K562 (cell line): ENCODE measurements around the gene RIPK4. TPM values are rescaled to one million over a fixed set of nuclear protein-coding genes. Genes with fewer than 3 reads are reported as not detected.

Source experiments
- ATAC-seq: fragments of 200-7000 bp; cut with Tn5 transposase; 3 replicates; pipeline ENCODE4 v1.9.1; 2020; ENCODE audit warnings: moderate library complexity
- BruUV-seq: library from RNA; stranded (reverse); fragments of 400-500 nt; replicated peaks from 2 replicates; lab custom pipeline; 2021; lab: Mats Ljungman, UMichigan
- CTCF ChIA-PET: fragments of 300-600 bp; formaldehyde crosslinking; extraction: SDS; loops from one replicate; lab custom pipeline; 2021; ENCODE audit warnings: low intra/inter-chr PET ratio; lab: Yijun Ruan, JAX
- POLR2A ChIA-PET: fragments of 300-600, 350-650 bp; sonication (Branson Sonifier 250); formaldehyde crosslinking; extraction: SDS; loops from one replicate; lab custom pipeline; 2021; ENCODE audit warnings: antibody characterized with exemption, inconsistent platforms; lab: Yijun Ruan, JAX
- DNase-seq, 4 experiments: peaks; one replicate each; pipeline versions ENCODE4 v3.0.0 to v3.0.0-alpha.2; 2011 to 2018; ENCODE audit warnings: low spot score in 3 of 4, mixed read lengths in 3 of 4; ENCODE audit errors: extremely low read depth in 1 of 4
- FAIRE-seq: peaks from 2 replicates; lab custom pipeline; 2011; peaks lifted over from hg19 to GRCh38; lab: Jason Lieb, UNC
- H2AFZ ChIP-seq: 2 replicates; pipeline ENCODE4 v1.6.0; 2011; ENCODE audit warnings: low read depth, low read length, control low read depth, inconsistent platforms
- H3K27ac ChIP-seq: fragments of 200-600 bp; 3 replicates; pipeline ENCODE4 v1.8.0; 2011; ENCODE audit warnings: low read depth, mild to moderate bottlenecking, control low read depth, inconsistent platforms, low read length, moderate library complexity, mixed read lengths; ENCODE audit errors: extremely low read depth
- H3K27me3 ChIP-seq, 2 experiments: fragments of 300-600 bp in 1 of 2; 2 replicates in 1 of 2; 3 replicates in 1 of 2; pipeline versions ENCODE4 v1.6.0 to v1.8.0; 2011; ENCODE audit warnings: inconsistent platforms in 2 of 2, low read length in 2 of 2, mild to moderate bottlenecking in 1 of 2, mixed read lengths in 1 of 2, moderate library complexity in 1 of 2; ENCODE audit not compliant: control insufficient read depth in 2 of 2, insufficient read depth in 2 of 2
- H3K36me3 ChIP-seq: fragments of 300-600 bp; 3 replicates; pipeline ENCODE4 v1.8.0; 2011; ENCODE audit warnings: mild to moderate bottlenecking, low read length, inconsistent platforms; ENCODE audit not compliant: control insufficient read depth, insufficient read depth
- H3K4me1 ChIP-seq, 2 experiments: fragments of 200-600 bp in 1 of 2; replicated peaks in 1 of 2; 2 replicates in 1 of 2; 3 replicates in 1 of 2; pipeline versions ENCODE4 v1.5.1 to v1.8.0; 2011; ENCODE audit warnings: inconsistent platforms in 2 of 2, low read length in 2 of 2, mild to moderate bottlenecking in 1 of 2, mixed read lengths in 1 of 2, moderate library complexity in 1 of 2; ENCODE audit not compliant: control insufficient read depth in 2 of 2, insufficient read depth in 2 of 2
- H3K4me2 ChIP-seq: 2 replicates; pipeline ENCODE4 v1.6.1; 2011; ENCODE audit warnings: low read length, control low read depth, inconsistent platforms, mixed read lengths; ENCODE audit not compliant: insufficient read depth
- H3K4me3 ChIP-seq: fragments of 200-600 bp; sonication (generic), shearing (Covaris generic); 2 replicates; pipeline ENCODE4 v1.5.1; 2016; ENCODE audit warnings: control low read depth, inconsistent platforms
- H3K79me2 ChIP-seq: fragments of 200-600 bp; 3 replicates; pipeline ENCODE4 v1.8.0; 2011; ENCODE audit warnings: low read length, inconsistent platforms; ENCODE audit not compliant: control insufficient read depth, insufficient read depth
- H3K9ac ChIP-seq, 2 experiments: 2 replicates each; pipeline versions ENCODE4 v1.6.0 to v1.6.1; 2011; ENCODE audit warnings: low read depth in 2 of 2, low read length in 2 of 2, control low read depth in 1 of 2, inconsistent platforms in 1 of 2, mild to moderate bottlenecking in 1 of 2, mixed read lengths in 1 of 2; ENCODE audit not compliant: insufficient read depth in 1 of 2
- H3K9me1 ChIP-seq: one replicate; pipeline ENCODE4 v1.6.0; 2011; ENCODE audit warnings: inconsistent platforms, mild to moderate bottlenecking, low read length, moderate library complexity; ENCODE audit not compliant: control insufficient read depth, insufficient read depth
- H3K9me3 ChIP-seq: replicated peaks from 2 replicates; pipeline ENCODE4 v1.5.1; 2011; ENCODE audit warnings: low read depth, low read length, inconsistent platforms; ENCODE audit not compliant: control insufficient read depth, insufficient read depth
- H4K20me1 ChIP-seq: replicated peaks from 2 replicates; pipeline ENCODE4 v1.6.1; 2011; ENCODE audit warnings: low read length, inconsistent platforms, mixed read lengths; ENCODE audit not compliant: control insufficient read depth, insufficient read depth
- KAT2B ChIP-seq: IDR thresholded peaks from one replicate; pipeline ENCODE4 v1.6.1; 2012; ENCODE audit warnings: low read depth, mild to moderate bottlenecking, control low read depth, inconsistent platforms, low read length, moderate library complexity
- NR2F6 ChIP-seq: fragments of 450-650 bp; formaldehyde crosslinking; IDR thresholded peaks from 2 replicates; pipeline ENCODE4 v1.4.0; 2020; ENCODE audit warnings: mild to moderate bottlenecking
- SMAD2 ChIP-seq: fragments of 150-350 bp; IDR thresholded peaks from 2 replicates; pipeline ENCODE4 v1.6.1; 2014; ENCODE audit warnings: low read depth, mild to moderate bottlenecking, low read length
- ZSCAN29 ChIP-seq: fragments of 450-650 bp; IDR thresholded peaks from 2 replicates; pipeline ENCODE4 v1.6.1; 2017
- WGBS: fragments of 100-300 bp; shearing (Covaris generic); methylation state at CpG from one replicate; pipeline ENCODE4 v1.1.6; 2016; ENCODE audit warnings: low coverage, mixed read lengths; ENCODE audit not compliant: insufficient coverage; ENCODE audit errors: missing lambda C conversion rate; 5-methylcytosine and 5-hydroxymethylcytosine counted together
- in situ Hi-C: fragments of 300-500 bp; cut with MboI; formaldehyde crosslinking; loops from 4 replicates; pipeline ENCODE4 v1.15.0; 2018; ENCODE audit warnings: inconsistent platforms, mixed read lengths
- intact Hi-C: fragments of 100-400 bp; cut with micrococcal nuclease; formaldehyde crosslinking; loops from 2 replicates; pipeline ENCODE4 v1.14.2; 2022
- polyA plus RNA-seq, 8 experiments: library from polyadenylated mRNA; depleted of rRNA in 4 of 8; stranded (reverse) in 5 of 8; unstranded in 3 of 8; fragments of >200 nt; fragmentation: Nextera tagmentation in 2 of 8; fragmentation: Illumina TruSeq in 1 of 8; extraction: Ambion mirVana in 2 of 8; extraction: Trizol in 1 of 8; gene quantifications; 2 replicates each; pipeline versions ENCODE4 v1.2.1 to v1.2.3, GENCODE V29; 2011 to 2014; ENCODE audit warnings: inconsistent platforms in 1 of 8, missing spikeins in 1 of 8
- total RNA-seq, 7 experiments: library from RNA; depleted of rRNA in 6 of 7; stranded (reverse); fragments of >200 nt in 6 of 7; fragmentation: Illumina TruSeq in 2 of 7; extraction: Trizol in 2 of 7; gene quantifications; 2 replicates each; pipeline versions ENCODE4 v1.2.1 to v1.2.3, GENCODE V29; 2011 to 2021; ENCODE audit warnings: low replicate concordance in 1 of 7
- TF ChIP-seq, protein P1 (sequence below): fragments of 450-650 bp; formaldehyde crosslinking; IDR thresholded peaks from 2 replicates; pipeline ENCODE4 v1.4.0; 2020; ENCODE audit warnings: mild to moderate bottlenecking, moderate library complexity
- TF ChIP-seq, protein P2 (sequence below), 2 experiments: fragments of 200-800 bp in 1 of 2; sonication (Bioruptor generic) in 1 of 2; sonication (generic) in 1 of 2; formaldehyde crosslinking in 1 of 2; IDR thresholded peaks in 1 of 2; conservative IDR thresholded peaks in 1 of 2; 2 replicates each; pipeline versions ENCODE4 v1.5.0 to v1.6.1; 2016 to 2020; ENCODE audit warnings: missing compliant biosample characterization in 1 of 2, missing genetic modification characterization in 1 of 2, missing genetic modification reagents in 1 of 2

Gene RIPK4
- total and polyA plus RNA-seq, 9 of the 15 experiments (the other 6 are each of a cell fraction or from before 2014, with no cell fraction given), result not detected

DNA sequence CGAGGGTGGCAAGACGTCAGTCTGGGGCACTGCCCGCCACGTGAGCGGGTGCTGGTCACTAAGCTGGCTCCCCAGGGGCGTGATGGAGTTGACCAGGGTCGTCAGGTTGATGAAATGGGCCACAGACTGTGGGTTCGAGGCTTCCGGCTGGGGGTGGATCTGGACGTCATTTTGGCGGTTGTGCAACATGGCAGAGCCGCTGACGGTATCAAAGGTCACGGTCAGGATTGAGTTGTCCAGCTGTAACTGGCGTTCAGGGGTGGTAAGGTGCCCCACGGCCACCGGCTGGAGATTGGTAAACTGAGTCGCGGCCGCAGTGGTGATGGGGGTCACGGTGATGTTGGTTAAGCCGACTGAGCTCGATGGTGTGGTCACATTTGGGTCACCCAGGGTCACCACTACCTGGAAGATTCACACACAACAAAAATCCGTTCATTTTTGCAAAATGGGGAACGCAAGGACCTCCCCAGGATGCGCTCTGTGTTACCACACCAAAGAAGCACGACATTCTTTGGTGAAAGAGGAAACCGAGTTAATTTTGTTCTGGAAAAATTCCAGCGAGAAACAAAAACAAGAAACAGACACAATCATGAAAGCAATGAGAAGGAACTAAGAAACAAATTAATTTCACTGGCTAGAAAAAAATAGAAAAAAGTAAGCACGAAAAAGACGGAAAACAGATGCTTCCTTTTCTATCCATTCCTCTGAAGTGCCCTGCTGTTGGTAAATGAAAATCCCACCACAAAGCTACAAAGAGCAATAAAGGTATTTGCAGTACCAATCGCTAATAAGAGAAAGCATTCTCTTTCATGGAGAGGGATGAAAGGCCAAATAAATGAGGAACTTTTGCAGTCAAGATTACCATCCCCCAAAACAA, 34.7 kb upstream of the RIPK4 start:
- Histone ChIP-seq H3K9me3 (no peaks in the 10 kb centered on the region), H4K20me1 (no peaks in the 10 kb centered on the region; the same call in 1 of the 2 replicates), H3K27ac (no peak overlapping the region), H3K9me1 (no peaks in the 10 kb centered on the region), H3K36me3 (peaks cover 41% of the 10 kb centered on the region; the same call in 2 of the 3 replicates), H3K27me3 (no peaks in the 10 kb centered on the region), H3K9ac (no peak overlapping the region), H3K4me2 (no peak overlapping the region), H3K4me1 (0 out of 5 replicates have a peak, but pooled peaks cover 0 to 2% of the 10 kb centered on the region in 2 experiments), H3K4me3 (no peak overlapping the region), H3K79me2 (no peaks in the 10 kb centered on the region), H2AFZ (no peak overlapping the region)
- 87% methylated on average over 32 of the region's 32 CpGs for WGBS
- intact Hi-C loops (no loop called here), in situ Hi-C loops (no loop called here)
- CTCF ChIA-PET, result no interaction called here
- DNase-seq, result no peak
- TF ChIP-seq SMAD2 (no peak), NR2F6 (CRISPR knock-in tag) (no peak), KAT2B (no peak), ZSCAN29 (no peak)
- TF ChIP-seq, protein P1, sequence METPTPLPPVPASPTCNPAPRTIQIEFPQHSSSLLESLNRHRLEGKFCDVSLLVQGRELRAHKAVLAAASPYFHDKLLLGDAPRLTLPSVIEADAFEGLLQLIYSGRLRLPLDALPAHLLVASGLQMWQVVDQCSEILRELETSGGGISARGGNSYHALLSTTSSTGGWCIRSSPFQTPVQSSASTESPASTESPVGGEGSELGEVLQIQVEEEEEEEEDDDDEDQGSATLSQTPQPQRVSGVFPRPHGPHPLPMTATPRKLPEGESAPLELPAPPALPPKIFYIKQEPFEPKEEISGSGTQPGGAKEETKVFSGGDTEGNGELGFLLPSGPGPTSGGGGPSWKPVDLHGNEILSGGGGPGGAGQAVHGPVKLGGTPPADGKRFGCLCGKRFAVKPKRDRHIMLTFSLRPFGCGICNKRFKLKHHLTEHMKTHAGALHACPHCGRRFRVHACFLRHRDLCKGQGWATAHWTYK (CRISPR knock-in tag), result no peak
- TF ChIP-seq, protein P2, sequence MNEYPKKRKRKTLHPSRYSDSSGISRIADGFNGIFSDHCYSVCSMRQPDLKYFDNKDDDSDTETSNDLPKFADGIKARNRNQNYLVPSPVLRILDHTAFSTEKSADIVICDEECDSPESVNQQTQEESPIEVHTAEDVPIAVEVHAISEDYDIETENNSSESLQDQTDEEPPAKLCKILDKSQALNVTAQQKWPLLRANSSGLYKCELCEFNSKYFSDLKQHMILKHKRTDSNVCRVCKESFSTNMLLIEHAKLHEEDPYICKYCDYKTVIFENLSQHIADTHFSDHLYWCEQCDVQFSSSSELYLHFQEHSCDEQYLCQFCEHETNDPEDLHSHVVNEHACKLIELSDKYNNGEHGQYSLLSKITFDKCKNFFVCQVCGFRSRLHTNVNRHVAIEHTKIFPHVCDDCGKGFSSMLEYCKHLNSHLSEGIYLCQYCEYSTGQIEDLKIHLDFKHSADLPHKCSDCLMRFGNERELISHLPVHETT (CRISPR knock-in tag; conservative IDR thresholded peaks at IDR 0.05 in 1 of 2, IDR thresholded peaks at IDR 0.05 in 1 of 2), result no peak
- POLR2A ChIA-PET, result no interaction called here
- no peak for ATAC-seq
- no TSS peak for BruUV-seq
- no peak for FAIRE-seq
